ENCODE data around the gene RELCH.
"Not testable (repeated sequence)": the region's sequence is repeated elsewhere in the genome, so short reads cannot be mapped to it uniquely, and the experiment has no call there.

The RELCH gene

GRCh38 chr18:62186774-62187542 lies at the start of gene RELCH, which contains the start of gene PIGN:
Gene RELCH, plus strand, starts transcription at chr18:62187255. Its CDS starts 251 bp downstream, at chr18:62187506.
Gene PIGN, minus strand, starts transcription at chr18:62187056. Its CDS starts 25,703 bp downstream, at chr18:62161353.
- DNase-seq (ENCODE audit: low read depth in 3 of 3), result peak; percentile 90 to 94 (median 91)

- DNase-seq (ENCODE audit: low read depth in 3 of 3), result no peak
Measured at GRCh38 chr18:62138461-62139235, 48.4 kb upstream of the RELCH start.

- DNase-seq (ENCODE audit: low read depth in 3 of 3), result no peak
Measured at GRCh38 chr18:62140259-62140658, 46.8 kb upstream of the RELCH start.

GRCh38 chr18:62144338-62144737 lies 42.7 kb upstream of the RELCH start:
- no peak for DNase-seq (ENCODE audit: low read depth in 3 of 3)

GRCh38 chr18:62151068-62151771 lies 35.8 kb upstream of the RELCH start:
- no peak for DNase-seq (ENCODE audit: low read depth in 3 of 3)

GRCh38 chr18:62152844-62153243 lies 34.2 kb upstream of the RELCH start:
- DNase-seq (ENCODE audit: low read depth in 3 of 3), result no peak

GRCh38 chr18:62157843-62158242 lies 29.2 kb upstream of the RELCH start:
- no peak for DNase-seq (ENCODE audit: low read depth in 3 of 3)

GRCh38 chr18:62164310-62164709 lies 22.7 kb upstream of the RELCH start:
- no peak for DNase-seq (ENCODE audit: low read depth in 3 of 3)

- no peak for DNase-seq (ENCODE audit: low read depth in 3 of 3)
Measured at GRCh38 chr18:62164855-62165487, 22.1 kb upstream of the RELCH start.

GRCh38 chr18:62165583-62165982 lies 21.5 kb upstream of the RELCH start:
- DNase-seq (ENCODE audit: low read depth in 3 of 3), result no peak

GRCh38 chr18:62166524-62166923 lies 20.5 kb upstream of the RELCH start:
- not testable (repeated sequence) for DNase-seq (ENCODE audit: low read depth in 3 of 3)

GRCh38 chr18:62170857-62171256 lies 16.2 kb upstream of the RELCH start:
- DNase-seq (ENCODE audit: low read depth in 3 of 3), result no peak

GRCh38 chr18:62172298-62172697 lies 14.8 kb upstream of the RELCH start:
- DNase-seq (ENCODE audit: low read depth in 3 of 3), result no peak

- no peak for DNase-seq (ENCODE audit: low read depth in 3 of 3)
Measured at GRCh38 chr18:62175521-62175920, 11.5 kb upstream of the RELCH start.

- no peak for DNase-seq (ENCODE audit: low read depth in 3 of 3)
Measured at GRCh38 chr18:62177271-62177670, 9.8 kb upstream of the RELCH start.

- no peak for DNase-seq (ENCODE audit: low read depth in 3 of 3)
Measured at GRCh38 chr18:62179213-62179612, 7.8 kb upstream of the RELCH start.

- no peak for DNase-seq (ENCODE audit: low read depth in 3 of 3)
Measured at GRCh38 chr18:62182220-62182619, 4.8 kb upstream of the RELCH start.

GRCh38 chr18:62183578-62184195 lies 3.4 kb upstream of the RELCH start:
- peak in 1 of 3 experiments; percentile 41 for DNase-seq (ENCODE audit: low read depth in 3 of 3)

- no peak for DNase-seq (ENCODE audit: low read depth in 3 of 3)
Measured at GRCh38 chr18:62186499-62186773, 619 bp upstream of the RELCH start.

GRCh38 chr18:62187543-62188510 lies 772 bp downstream of the RELCH start:
- DNase-seq (ENCODE audit: low read depth in 3 of 3), result peak in 1 of 3 experiments; percentile 21
